KMS-11 (cell line): ENCODE data around the gene ANKHD1.

Source experiments
- H2AFZ ChIP-seq: fragments of 200-600 bp; sonication (generic); 2 replicates; pipeline ENCODE4 v1.6.1; 2016; ENCODE audit warnings: antibody characterized with exemption, mixed run types, low read depth
- H3K27ac ChIP-seq: fragments of 200-600 bp; sonication (generic); 2 replicates; pipeline ENCODE4 v1.6.1; 2016; ENCODE audit warnings: mild to moderate bottlenecking, mixed run types
- H3K27me3 ChIP-seq: fragments of 200-600 bp; sonication (generic); 2 replicates; pipeline ENCODE4 v1.6.1; 2017; ENCODE audit warnings: mild to moderate bottlenecking, low read depth, mixed run types, moderate library complexity; ENCODE audit not compliant: insufficient read depth
- H3K36me3 ChIP-seq: fragments of 200-600 bp; sonication (generic); 2 replicates; pipeline ENCODE4 v1.6.1; 2017; ENCODE audit warnings: mild to moderate bottlenecking, mixed run types; ENCODE audit not compliant: insufficient read depth
- H3K4me1 ChIP-seq: fragments of 200-600 bp; sonication (generic); 2 replicates; pipeline ENCODE4 v1.6.1; 2016; ENCODE audit warnings: mild to moderate bottlenecking, low read depth, mixed run types; ENCODE audit not compliant: poor library complexity, severe bottlenecking
- H3K4me2 ChIP-seq: fragments of 200-600 bp; sonication (generic); 2 replicates; pipeline ENCODE4 v1.7.0; 2016; ENCODE audit warnings: mild to moderate bottlenecking, mixed run types
- H3K4me3 ChIP-seq: fragments of 200-600 bp; sonication (generic); IDR thresholded peaks from 2 replicates; pipeline ENCODE4 v1.6.1; 2017; ENCODE audit warnings: low read depth, low read length, mixed read lengths; ENCODE audit not compliant: insufficient read depth
- H3K79me2 ChIP-seq: fragments of 200-600 bp; sonication (generic); 2 replicates; pipeline ENCODE4 v1.6.1; 2016; ENCODE audit warnings: low read depth, mixed run types; ENCODE audit not compliant: insufficient read depth
- H3K9ac ChIP-seq: fragments of 200-600 bp; sonication (generic); 2 replicates; pipeline ENCODE4 v1.6.1; 2016; ENCODE audit warnings: mild to moderate bottlenecking, mixed run types
- H4K20me1 ChIP-seq: fragments of 200-600 bp; sonication (generic); 2 replicates; pipeline ENCODE4 v1.6.1; 2016; ENCODE audit warnings: mild to moderate bottlenecking, mixed run types; ENCODE audit not compliant: insufficient read depth
- CTCF ChIP-seq: fragments of 200-600 bp; sonication (generic); conservative IDR thresholded peaks from 2 replicates; pipeline ENCODE4 v1.6.1; 2017; ENCODE audit warnings: low read depth, mild to moderate bottlenecking, antibody characterized with exemption, low read length, moderate library complexity, mixed read lengths

Gene ANKHD1

GRCh38 chr5:140587495-140587894, 185.9 kb downstream of the ANKHD1 start:
- TF ChIP-seq CTCF, result no peak
- Histone ChIP-seq H3K9ac (no peak overlapping the region), H3K36me3 (no peaks in the 10 kb centered on the region), H3K27me3 (no peaks in the 10 kb centered on the region), H3K4me1 (peaks cover 8% of the 10 kb centered on the region), H3K79me2 (no peaks in the 10 kb centered on the region), H3K27ac (no peak overlapping the region), H4K20me1 (no peaks in the 10 kb centered on the region), H3K4me3 (no peak overlapping the region), H3K4me2 (no peak overlapping the region), H2AFZ (no peak overlapping the region)

- H3K4me1 ChIP-seq, result peaks cover 8% of the 10 kb centered on the region
- H3K79me2 ChIP-seq, result no peaks in the 10 kb centered on the region
- H4K20me1 ChIP-seq, result no peaks in the 10 kb centered on the region
- H3K27ac ChIP-seq, result no peak overlapping the region
- no peak overlapping the region for H3K9ac ChIP-seq
- H3K4me3 ChIP-seq, result no peak overlapping the region
- H2AFZ ChIP-seq, result no peak overlapping the region
- no peak for TF ChIP-seq CTCF
- no peaks in the 10 kb centered on the region for H3K27me3 ChIP-seq
- H3K4me2 ChIP-seq, result no peak overlapping the region
- H3K36me3 ChIP-seq, result no peaks in the 10 kb centered on the region
Measured at GRCh38 chr5:140588311-140589070, 186.9 kb downstream of the ANKHD1 start.
